ENCODE data around the gene DNAJB2.

DNA sequence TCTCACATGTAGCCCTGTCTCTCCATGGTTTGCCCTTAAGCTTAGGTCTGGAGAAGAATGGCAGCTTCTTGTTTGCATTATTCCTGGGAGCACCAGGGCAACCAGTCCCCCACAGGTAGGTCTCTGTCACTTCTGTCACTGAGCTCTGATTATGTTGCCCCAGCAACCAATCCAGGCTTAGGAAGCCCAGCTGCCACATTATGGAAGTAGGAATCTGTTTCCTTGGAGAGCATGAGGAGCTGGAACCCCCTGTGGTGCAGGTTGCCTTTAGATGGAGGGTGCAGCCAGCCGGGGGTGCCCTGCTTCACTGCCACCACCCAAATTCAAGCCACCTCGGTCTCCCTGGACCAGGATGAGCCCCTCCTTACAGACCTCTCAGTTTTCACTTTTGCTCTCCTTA is 48.6 kb downstream of the DNAJB2 start:
- TF ChIP-seq, protein P1, sequence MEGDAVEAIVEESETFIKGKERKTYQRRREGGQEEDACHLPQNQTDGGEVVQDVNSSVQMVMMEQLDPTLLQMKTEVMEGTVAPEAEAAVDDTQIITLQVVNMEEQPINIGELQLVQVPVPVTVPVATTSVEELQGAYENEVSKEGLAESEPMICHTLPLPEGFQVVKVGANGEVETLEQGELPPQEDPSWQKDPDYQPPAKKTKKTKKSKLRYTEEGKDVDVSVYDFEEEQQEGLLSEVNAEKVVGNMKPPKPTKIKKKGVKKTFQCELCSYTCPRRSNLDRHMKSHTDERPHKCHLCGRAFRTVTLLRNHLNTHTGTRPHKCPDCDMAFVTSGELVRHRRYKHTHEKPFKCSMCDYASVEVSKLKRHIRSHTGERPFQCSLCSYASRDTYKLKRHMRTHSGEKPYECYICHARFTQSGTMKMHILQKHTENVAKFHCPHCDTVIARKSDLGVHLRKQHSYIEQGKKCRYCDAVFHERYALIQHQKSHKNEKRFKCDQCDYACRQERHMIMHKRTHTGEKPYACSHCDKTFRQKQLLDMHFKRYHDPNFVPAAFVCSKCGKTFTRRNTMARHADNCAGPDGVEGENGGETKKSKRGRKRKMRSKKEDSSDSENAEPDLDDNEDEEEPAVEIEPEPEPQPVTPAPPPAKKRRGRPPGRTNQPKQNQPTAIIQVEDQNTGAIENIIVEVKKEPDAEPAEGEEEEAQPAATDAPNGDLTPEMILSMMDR (IDR thresholded peaks at IDR 0.05 in 2 of 3, conservative IDR thresholded peaks at IDR 0.05 in 1 of 3; ENCODE audit: borderline replicate concordance in 1 of 3, insufficient read depth in 1 of 3, low read depth in 2 of 3, low read length in 2 of 3): no peak
- TF ChIP-seq EZH2 (IDR thresholded peaks at IDR 0.05) (no peak), JUND (IDR thresholded peaks at IDR 0.05) (no peak)
